ENCODE results near the gene NFIX.

GRCh38 chr19:13039211-13039789, 44.0 kb downstream of the NFIX start:
- TF ChIP-seq CTCF (IDR thresholded peaks at IDR 0.05) (no peak), POLR2AphosphoS5 (IDR thresholded peaks at IDR 0.05) (no peak), POLR2A (IDR thresholded peaks at IDR 0.05; ENCODE audit: low read depth) (no peak), EP300 (IDR thresholded peaks at IDR 0.05) (no peak)
